IMR-90 (cell line): ENCODE results near the gene APC2. TPM values are rescaled to one million over a fixed set of nuclear protein-coding genes. Genes with fewer than 3 reads are reported as not detected.

ENCODE experiments used
- ATAC-seq: fragments of 200-7000 bp; cut with Tn5 transposase; 2 replicates; pipeline ENCODE4 v1.9.1; 2020; ENCODE audit warnings: low read depth, mild to moderate bottlenecking, moderate library complexity
- BruUV-seq: library from RNA; stranded (reverse); fragments of 400-500 nt; replicated peaks from 2 replicates; lab custom pipeline; 2021; lab: Mats Ljungman, UMichigan
- CTCF ChIA-PET: fragments of 300-600 bp; formaldehyde crosslinking; extraction: SDS; loops from one replicate; lab custom pipeline; 2021; ENCODE audit warnings: antibody characterized with exemption; lab: Yijun Ruan, JAX
- POLR2A ChIA-PET: fragments of 300-600 bp; sonication (Branson Sonifier 250); formaldehyde crosslinking; loops from one replicate; lab custom pipeline; 2022; ENCODE audit warnings: antibody characterized with exemption; ENCODE audit not compliant: unreplicated experiment; lab: Charles Lee
- DNase-seq: peaks from one replicate; pipeline ENCODE4 v3.0.0; 2013
- H2AFZ ChIP-seq: replicated peaks from 2 replicates; pipeline ENCODE3; 2013; ENCODE audit warnings: low read length, mild to moderate bottlenecking; ENCODE audit not compliant: poor library complexity
- H2AK5ac ChIP-seq: 2 replicates; pipeline ENCODE4 v1.6.1; 2013; ENCODE audit warnings: low read depth, low read length, inconsistent platforms
- H2AK9ac ChIP-seq: replicated peaks from 2 replicates; pipeline ENCODE3; 2013; ENCODE audit warnings: mild to moderate bottlenecking, low read depth, low read length, moderate library complexity; ENCODE audit not compliant: poor library complexity
- H2BK120ac ChIP-seq: 2 replicates; pipeline ENCODE4 v1.6.1; 2013; ENCODE audit warnings: low read depth, low read length, inconsistent platforms
- H2BK15ac ChIP-seq: 3 replicates; pipeline ENCODE4 v1.6.1; 2013; ENCODE audit warnings: low read depth, low read length, inconsistent platforms
- H2BK20ac ChIP-seq: 2 replicates; pipeline ENCODE4 v1.6.1; 2013; ENCODE audit warnings: low read depth, mild to moderate bottlenecking, inconsistent platforms, low read length, moderate library complexity
- H2BK5ac ChIP-seq: 2 replicates; pipeline ENCODE4 v1.6.1; 2013; ENCODE audit warnings: mild to moderate bottlenecking, low read depth, low read length, inconsistent platforms; ENCODE audit not compliant: poor library complexity, severe bottlenecking
- H3K14ac ChIP-seq: replicated peaks from 2 replicates; pipeline ENCODE4 v1.6.1; 2013; ENCODE audit warnings: low read depth, low read length, inconsistent platforms
- H3K18ac ChIP-seq: 2 replicates; pipeline ENCODE4 v1.6.1; 2013; ENCODE audit warnings: low read depth, low read length, control low read depth
- H3K23ac ChIP-seq: 2 replicates; pipeline ENCODE4 v1.6.1; 2013; ENCODE audit warnings: low read depth, low read length, inconsistent platforms
- H3K27ac ChIP-seq: 2 replicates; pipeline ENCODE4 v1.5.1; 2013; ENCODE audit warnings: mild to moderate bottlenecking, control low read depth, low read length; ENCODE audit not compliant: insufficient read depth
- H3K27me3 ChIP-seq: 2 replicates; pipeline ENCODE4 v1.6.1; 2013; ENCODE audit warnings: low read length; ENCODE audit not compliant: control insufficient read depth, insufficient read depth
- H3K36me3 ChIP-seq: 2 replicates; pipeline ENCODE4 v1.6.1; 2013; ENCODE audit warnings: low read length, mixed read lengths; ENCODE audit not compliant: control insufficient read depth, insufficient read depth
- H3K4ac ChIP-seq: 2 replicates; pipeline ENCODE4 v1.6.1; 2013; ENCODE audit warnings: low read depth, low read length, inconsistent platforms
- H3K4me1 ChIP-seq: 2 replicates; pipeline ENCODE4 v1.6.1; 2013; ENCODE audit warnings: low read length, mixed read lengths; ENCODE audit not compliant: control insufficient read depth, insufficient read depth
- H3K4me2 ChIP-seq: 2 replicates; pipeline ENCODE4 v1.6.1; 2013; ENCODE audit warnings: low read depth, mild to moderate bottlenecking, control low read depth, low read length, moderate library complexity
- H3K4me3 ChIP-seq: 2 replicates; pipeline ENCODE4 v1.5.1; 2013; ENCODE audit warnings: low read depth, mild to moderate bottlenecking, control low read depth, low read length, moderate library complexity; ENCODE audit not compliant: insufficient read depth
- H3K56ac ChIP-seq: 2 replicates; pipeline ENCODE4 v1.6.1; 2013; ENCODE audit warnings: low read length, inconsistent platforms; ENCODE audit not compliant: insufficient read depth; ENCODE audit errors: extremely low read depth
- H3K79me1 ChIP-seq, 2 experiments: 2 replicates each; pipeline ENCODE4 v1.6.1; 2013; ENCODE audit warnings: low read length in 2 of 2, inconsistent platforms in 1 of 2, low read depth in 1 of 2
- H3K9ac ChIP-seq: 2 replicates; pipeline ENCODE4 v1.6.1; 2013; ENCODE audit warnings: low read depth, low read length, control low read depth
- H3K9me1 ChIP-seq: 2 replicates; pipeline ENCODE4 v1.6.1; 2013; ENCODE audit warnings: low read length, inconsistent platforms; ENCODE audit not compliant: insufficient read depth
- H3K9me3 ChIP-seq: 2 replicates; pipeline ENCODE4 v1.6.1; 2013; ENCODE audit warnings: low read length; ENCODE audit not compliant: control insufficient read depth, insufficient read depth
- H4K20me1 ChIP-seq: 2 replicates; pipeline ENCODE4 v1.6.1; 2013; ENCODE audit warnings: low read length, inconsistent platforms; ENCODE audit not compliant: insufficient read depth
- H4K5ac ChIP-seq: 2 replicates; pipeline ENCODE4 v1.6.1; 2013; ENCODE audit warnings: mild to moderate bottlenecking, low read depth, low read length, control low read depth
- H4K8ac ChIP-seq, 2 experiments: 2 replicates each; pipeline ENCODE4 v1.6.1; 2013; ENCODE audit warnings: low read depth in 2 of 2, low read length in 2 of 2, control low read depth in 1 of 2, inconsistent platforms in 1 of 2
- H4K91ac ChIP-seq: 2 replicates; pipeline ENCODE4 v1.6.1; 2013; ENCODE audit warnings: low read depth, low read length, inconsistent platforms; ENCODE audit not compliant: insufficient read depth
- BHLHE40 ChIP-seq: fragments of 150-350 bp; IDR thresholded peaks from 2 replicates; pipeline ENCODE4 v1.6.1; 2016; ENCODE audit warnings: mild to moderate bottlenecking, low read depth, low read length
- CEBPB ChIP-seq: IDR thresholded peaks from 2 replicates; pipeline ENCODE4 v1.6.1; 2012; ENCODE audit warnings: low read depth, low read length, improper control_type of control experiment
- CHD1 ChIP-seq: IDR thresholded peaks from 2 replicates; pipeline ENCODE4 v1.6.1; 2012; ENCODE audit warnings: low read depth, low read length, improper control_type of control experiment
- FOS ChIP-seq: fragments of 150-350 bp; IDR thresholded peaks from 2 replicates; pipeline ENCODE4 v1.6.1; 2016; ENCODE audit warnings: low read depth, low read length
- MAFK ChIP-seq: IDR thresholded peaks from 2 replicates; pipeline ENCODE4 v1.6.1; 2012; ENCODE audit warnings: low read depth, low read length, improper control_type of control experiment
- MAZ ChIP-seq: IDR thresholded peaks from 2 replicates; pipeline ENCODE4 v1.6.1; 2012; ENCODE audit warnings: low read depth, mild to moderate bottlenecking, low read length, improper control_type of control experiment, moderate library complexity, borderline replicate concordance
- MXI1 ChIP-seq: IDR thresholded peaks from 2 replicates; pipeline ENCODE4 v1.6.1; 2012; ENCODE audit warnings: low read depth, mild to moderate bottlenecking, low read length, moderate library complexity, borderline replicate concordance
- POLR2A ChIP-seq: IDR thresholded peaks from 2 replicates; pipeline ENCODE4 v1.6.1; 2012; ENCODE audit warnings: mild to moderate bottlenecking, low read depth, low read length
- RAD21 ChIP-seq: IDR thresholded peaks from 2 replicates; pipeline ENCODE4 v1.6.1; 2012; ENCODE audit warnings: low read length, improper control_type of control experiment
- RCOR1 ChIP-seq: IDR thresholded peaks from 2 replicates; pipeline ENCODE4 v1.6.1; 2012; ENCODE audit warnings: mild to moderate bottlenecking, low read length, improper control_type of control experiment; ENCODE audit not compliant: insufficient replicate concordance
- RFX5 ChIP-seq: IDR thresholded peaks from 2 replicates; pipeline ENCODE4 v1.8.0; 2012; ENCODE audit warnings: low read depth, mild to moderate bottlenecking, low read length, moderate library complexity
- SMC3 ChIP-seq: fragments of 150-350 bp; IDR thresholded peaks from 2 replicates; pipeline ENCODE4 v1.6.1; 2016; ENCODE audit warnings: low read depth, mild to moderate bottlenecking, antibody characterized with exemption, low read length, moderate library complexity
- WGBS, 2 experiments: methylation state at CpG; one replicate each; pipeline versions ENCODE4 v1.1.5 to v1.1.7; 2013; ENCODE audit warnings: missing lambda C conversion rate in 2 of 2; ENCODE audit not compliant: insufficient read length in 1 of 2; ENCODE audit errors: extremely low coverage in 2 of 2; 5-methylcytosine and 5-hydroxymethylcytosine counted together
- dilution Hi-C: fragments of 300-500 bp; cut with HindIII; formaldehyde crosslinking; loops from one replicate; pipeline ENCODE4 v1.14.3; 2018; ENCODE audit warnings: low sequenced_read_pairs; ENCODE audit not compliant: unreplicated experiment
- in situ Hi-C: fragments of 300-500 bp; cut with MboI; formaldehyde crosslinking; loops from 3 replicates; pipeline ENCODE4 v1.14.3; 2019; ENCODE audit warnings: low sequenced_read_pairs, inconsistent platforms, mixed read lengths
- intact Hi-C: fragments of 100-400 bp; cut with micrococcal nuclease; formaldehyde crosslinking; loops from 2 replicates; pipeline ENCODE4 v1.10.0; 2022
- polyA plus RNA-seq, 3 experiments: library from polyadenylated mRNA; depleted of rRNA; stranded (reverse); fragments of >200 nt; gene quantifications; 2 replicates each; pipeline ENCODE4 v1.2.3, GENCODE V29; 2012; ENCODE audit warnings: low replicate concordance in 1 of 3
- total RNA-seq: library from RNA; depleted of rRNA; stranded (reverse); fragments of >200 nt; gene quantifications from 2 replicates; pipeline ENCODE4 v1.2.3, GENCODE V29; 2012
- TF ChIP-seq, protein P1 (sequence below): conservative IDR thresholded peaks from 2 replicates; pipeline ENCODE4 v1.5.1; 2012; ENCODE audit warnings: mild to moderate bottlenecking, low read depth, low read length, improper control_type of control experiment

Gene APC2
- total and polyA plus RNA-seq, 2 of the 4 experiments (the other 2 are of a cell fraction): 0.36 to 0.41 TPM

DNA sequence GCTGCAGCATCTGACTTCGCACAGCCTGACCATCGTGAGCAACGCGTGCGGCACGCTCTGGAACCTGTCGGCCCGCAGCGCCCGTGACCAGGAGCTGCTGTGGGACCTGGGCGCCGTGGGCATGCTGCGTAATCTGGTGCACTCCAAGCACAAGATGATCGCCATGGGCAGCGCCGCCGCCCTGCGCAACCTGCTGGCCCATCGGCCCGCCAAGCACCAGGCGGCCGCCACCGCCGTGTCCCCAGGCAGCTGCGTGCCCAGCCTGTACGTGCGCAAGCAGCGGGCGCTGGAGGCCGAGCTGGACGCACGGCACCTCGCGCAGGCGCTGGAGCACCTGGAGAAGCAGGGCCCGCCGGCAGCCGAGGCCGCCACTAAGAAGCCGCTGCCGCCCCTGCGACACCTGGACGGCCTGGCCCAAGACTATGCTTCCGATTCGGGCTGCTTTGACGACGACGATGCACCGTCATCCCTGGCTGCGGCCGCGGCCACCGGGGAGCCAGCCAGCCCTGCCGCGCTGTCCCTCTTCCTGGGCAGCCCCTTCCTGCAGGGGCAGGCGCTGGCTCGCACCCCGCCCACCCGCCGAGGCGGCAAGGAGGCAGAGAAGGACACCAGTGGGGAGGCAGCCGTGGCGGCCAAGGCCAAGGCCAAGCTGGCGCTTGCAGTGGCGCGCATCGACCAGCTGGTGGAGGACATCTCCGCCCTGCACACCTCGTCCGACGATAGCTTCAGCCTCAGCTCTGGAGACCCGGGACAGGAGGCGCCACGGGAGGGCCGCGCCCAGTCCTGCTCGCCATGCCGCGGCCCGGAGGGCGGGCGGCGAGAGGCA is 15.5 kb downstream of the APC2 start:
- Histone ChIP-seq H4K91ac (no peak overlapping the region), H3K56ac (no peak overlapping the region), H2BK120ac (no peak overlapping the region), H3K9me1 (no peaks in the 10 kb centered on the region), H3K4ac (no peak overlapping the region), H2BK5ac (no peak overlapping the region), H3K4me2 (no peak overlapping the region), H3K18ac (no peak overlapping the region), H4K5ac (no peak overlapping the region), H2BK20ac (no peak overlapping the region), H2BK15ac (no peak overlapping the region), H3K9me3 (no peaks in the 10 kb centered on the region; the same call in 1 of the 2 replicates), H2AK5ac (no peak overlapping the region), H3K4me3 (no peak overlapping the region), H3K9ac (no peak overlapping the region), H3K27me3 (peaks cover 45% of the 10 kb centered on the region), H3K14ac (no peak overlapping the region), H2AFZ (peak overlapping the region; percentile 58), H3K79me1 (no peaks in the 10 kb centered on the region), H3K4me1 (peaks cover 14% of the 10 kb centered on the region), H4K20me1 (peaks cover 47% of the 10 kb centered on the region), H3K36me3 (peaks cover 3% of the 10 kb centered on the region; the same call in 1 of the 2 replicates), H3K27ac (no peak overlapping the region), H3K23ac (no peak overlapping the region), H4K8ac (no peak overlapping the region), H2AK9ac (no peak overlapping the region)
- BruUV-seq: no TSS peak
- in situ Hi-C loops (no loop called here), dilution Hi-C loops (no loop called here), intact Hi-C loops (no loop called here)
- ChIA-PET CTCF (interaction anchor here (0.6 to 0.7 kb wide), 3 partner anchors 12 to 81 kb away, joined by 3 read pairs; no protein-coding TSS in a partner anchor), POLR2A (no interaction called here)
- 47% methylated on average over 52 of the region's 83 CpGs; no CpG with 5 or more reads in 1 of the 2 experiments for WGBS, 2 experiments
- ATAC-seq (peak; percentile 40), DNase-seq (peak; percentile 36)
- no peak for TF ChIP-seq RCOR1
- peak; percentile 23; the same call in 1 of the 2 replicates for TF ChIP-seq SMC3
- TF ChIP-seq MXI1: no peak
- TF ChIP-seq CHD1: no peak
- no peak for TF ChIP-seq FOS
- peak; percentile 36; the same call in 1 of the 2 replicates for TF ChIP-seq RAD21
- TF ChIP-seq MAZ: no peak
- TF ChIP-seq POLR2A: no peak
- no peak for TF ChIP-seq BHLHE40
- TF ChIP-seq MAFK: no peak
- TF ChIP-seq RFX5: no peak
- no peak for TF ChIP-seq CEBPB
- TF ChIP-seq, protein P1, sequence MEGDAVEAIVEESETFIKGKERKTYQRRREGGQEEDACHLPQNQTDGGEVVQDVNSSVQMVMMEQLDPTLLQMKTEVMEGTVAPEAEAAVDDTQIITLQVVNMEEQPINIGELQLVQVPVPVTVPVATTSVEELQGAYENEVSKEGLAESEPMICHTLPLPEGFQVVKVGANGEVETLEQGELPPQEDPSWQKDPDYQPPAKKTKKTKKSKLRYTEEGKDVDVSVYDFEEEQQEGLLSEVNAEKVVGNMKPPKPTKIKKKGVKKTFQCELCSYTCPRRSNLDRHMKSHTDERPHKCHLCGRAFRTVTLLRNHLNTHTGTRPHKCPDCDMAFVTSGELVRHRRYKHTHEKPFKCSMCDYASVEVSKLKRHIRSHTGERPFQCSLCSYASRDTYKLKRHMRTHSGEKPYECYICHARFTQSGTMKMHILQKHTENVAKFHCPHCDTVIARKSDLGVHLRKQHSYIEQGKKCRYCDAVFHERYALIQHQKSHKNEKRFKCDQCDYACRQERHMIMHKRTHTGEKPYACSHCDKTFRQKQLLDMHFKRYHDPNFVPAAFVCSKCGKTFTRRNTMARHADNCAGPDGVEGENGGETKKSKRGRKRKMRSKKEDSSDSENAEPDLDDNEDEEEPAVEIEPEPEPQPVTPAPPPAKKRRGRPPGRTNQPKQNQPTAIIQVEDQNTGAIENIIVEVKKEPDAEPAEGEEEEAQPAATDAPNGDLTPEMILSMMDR: peak; percentile 37
